CD4-positive, alpha-beta T cell treated with Interleukin-6 for 4 hours (primary cell): ENCODE results near the gene CACNA1H.
"Not testable (repeated sequence)": the region's sequence is repeated elsewhere in the genome, so short reads cannot be mapped to it uniquely, and the experiment has no call there.

ENCODE experiments used
- DNase-seq: peaks from one replicate; pipeline ENCODE4 v3.0.0-alpha.2; 2020; ENCODE audit warnings: mixed read lengths

Gene CACNA1H

GRCh38 chr16:1230471-1231212, 77.7 kb downstream of the CACNA1H start:
- not testable (repeated sequence) for DNase-seq

DNA sequence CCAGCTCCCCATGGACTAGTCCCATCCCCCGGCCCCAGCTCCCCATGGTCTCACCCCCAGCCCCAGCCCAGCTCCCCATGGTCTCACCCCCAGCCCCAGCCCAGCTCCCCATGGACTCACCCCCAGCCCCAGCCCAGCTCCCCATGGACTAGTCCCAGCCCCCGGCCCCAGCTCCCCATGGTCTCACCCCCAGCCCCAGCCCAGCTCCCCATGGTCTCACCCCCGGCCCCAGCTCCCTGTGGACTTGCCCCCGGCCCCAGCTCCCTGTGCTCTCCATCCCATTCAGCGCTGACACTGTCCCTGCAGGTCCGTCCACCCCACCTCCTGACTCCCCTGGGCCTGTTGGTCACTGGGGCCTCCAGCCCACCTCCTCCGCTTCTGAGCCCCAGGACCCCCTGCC, 78.4 kb downstream of the CACNA1H start:
- DNase-seq = not testable (repeated sequence)

- DNase-seq = not testable (repeated sequence)
Observed at GRCh38 chr16:1232049-1232748, 79.3 kb downstream of the CACNA1H start.

- DNase-seq = not testable (repeated sequence)
Observed at GRCh38 chr16:1236659-1237058, 83.8 kb downstream of the CACNA1H start.

GRCh38 chr16:1237990-1238389, 85.1 kb downstream of the CACNA1H start:
- DNase-seq = no peak

GRCh38 chr16:1238909-1239308, 86.0 kb downstream of the CACNA1H start:
- DNase-seq = not testable (repeated sequence)

DNA sequence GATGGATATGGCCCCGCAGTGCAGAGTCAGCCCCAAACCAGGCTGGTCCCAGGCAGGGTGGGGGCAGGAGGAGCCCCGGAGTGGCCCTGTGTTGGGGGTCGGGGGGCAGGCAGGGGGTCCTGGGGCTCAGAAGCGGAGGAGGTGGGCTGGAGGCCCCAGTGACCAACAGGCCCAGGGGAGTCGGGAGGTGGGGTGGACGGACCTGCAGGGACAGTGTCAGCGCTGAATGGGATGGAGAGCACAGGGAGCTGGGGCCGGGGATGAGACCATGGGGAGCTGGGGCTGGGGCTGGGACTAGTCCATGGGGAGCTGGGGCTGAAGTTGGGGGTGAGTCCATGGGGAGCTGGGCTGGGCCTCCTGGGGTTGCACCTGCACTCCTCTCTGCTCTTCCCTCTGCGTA, 86.7 kb downstream of the CACNA1H start:
- not testable (repeated sequence) for DNase-seq

DNA sequence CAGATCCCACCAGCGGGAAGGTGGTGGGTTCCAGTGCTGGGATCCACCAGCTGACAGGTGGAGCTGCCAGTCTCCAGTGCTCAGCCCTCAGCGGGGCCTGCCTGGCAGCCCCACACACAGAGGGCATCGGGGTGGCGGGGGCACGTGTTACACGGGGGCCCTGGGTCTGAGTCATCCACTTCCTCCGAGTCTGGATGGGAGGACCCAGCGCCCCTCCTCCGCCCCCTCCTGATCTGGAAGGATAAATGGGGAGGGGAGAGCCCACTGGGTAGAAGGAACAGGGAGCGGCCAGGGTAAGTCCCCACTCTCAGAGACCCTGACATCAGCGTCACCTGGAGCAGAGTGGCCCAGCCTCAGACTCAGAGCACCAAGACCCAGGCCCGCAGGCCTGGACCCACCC, 87.5 kb downstream of the CACNA1H start, which contains the start of gene TPSAB1:
Gene TPSAB1 (plus strand): TSS at position 270 of the 400 bp plus-strand sequence. CDS start 234 bp downstream, outside the sequence.
- DNase-seq = not testable (repeated sequence)

GRCh38 chr16:1241081-1241480, 88.2 kb downstream of the CACNA1H start:
- DNase-seq = not testable (repeated sequence)

DNA sequence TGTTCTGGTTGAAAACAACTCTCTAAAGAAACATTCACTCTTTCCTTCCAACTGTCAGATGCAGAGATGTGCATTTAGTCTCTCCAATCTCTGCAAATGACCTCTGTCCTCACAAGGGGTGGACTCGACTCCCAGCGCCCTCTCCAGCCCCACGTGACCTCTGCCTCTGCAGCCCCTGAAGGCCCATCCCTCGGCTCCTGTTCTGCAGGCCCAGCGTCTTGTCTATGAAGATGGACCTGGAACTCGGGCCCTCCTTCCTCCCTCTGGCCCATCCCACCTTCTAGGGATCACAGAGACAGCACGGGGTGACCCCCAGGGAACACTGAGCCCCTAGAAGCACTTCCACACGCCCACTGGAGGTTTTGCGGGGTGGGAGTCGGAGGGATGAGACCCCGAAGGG, 90.5 kb downstream of the CACNA1H start:
- not testable (repeated sequence) for DNase-seq

DNA sequence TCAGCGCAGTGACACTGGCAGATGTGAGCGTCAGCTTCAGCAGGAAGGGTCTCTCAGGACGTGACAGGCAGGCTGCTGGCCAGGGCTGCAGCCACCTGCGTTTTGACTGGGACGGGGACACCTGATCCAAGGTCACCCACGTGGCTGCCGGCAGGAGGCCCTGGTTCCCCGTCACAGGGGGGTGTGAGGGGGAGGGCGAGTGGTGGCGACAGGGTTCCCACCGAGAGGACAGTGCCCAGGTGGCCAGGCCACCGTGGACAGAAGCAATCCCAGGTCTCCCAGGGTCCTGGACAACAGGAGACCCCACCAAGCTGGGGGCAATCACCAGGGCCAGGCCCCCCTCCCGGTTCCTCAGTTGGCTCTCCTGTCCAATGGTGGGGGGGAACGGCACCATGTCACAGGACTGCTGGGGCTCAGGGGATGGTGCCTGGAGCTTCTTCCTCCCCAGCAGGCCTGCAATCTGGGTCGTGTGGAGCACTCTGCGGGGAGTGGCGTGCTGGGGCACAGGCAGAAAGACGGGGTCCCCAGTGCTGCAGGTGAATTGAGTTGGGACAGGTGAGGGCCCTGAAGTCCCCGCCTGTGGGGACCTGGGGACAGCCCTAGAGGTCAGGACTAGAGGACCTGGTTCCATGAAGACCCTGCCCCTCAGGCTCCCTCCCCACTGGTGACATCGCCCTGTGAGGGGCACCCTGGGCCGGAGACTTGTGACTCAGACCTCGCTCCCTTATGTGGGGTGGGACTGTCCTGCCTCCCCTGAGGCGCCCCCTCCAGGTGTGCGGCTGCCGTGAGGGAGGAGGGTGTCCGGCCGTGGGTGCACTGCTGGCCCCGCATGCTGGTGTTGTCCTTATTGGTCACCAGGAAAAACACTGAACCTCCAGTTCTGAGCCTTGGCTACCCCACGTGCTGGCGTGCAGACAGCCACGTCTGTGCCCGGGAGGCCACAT, 91.3 kb downstream of the CACNA1H start:
- DNase-seq = not testable (repeated sequence)

GRCh38 chr16:1244881-1245280, 92.0 kb downstream of the CACNA1H start:
- peak; percentile 18 for DNase-seq

- DNase-seq = no peak
Observed at GRCh38 chr16:1245452-1246020, 92.6 kb downstream of the CACNA1H start.

GRCh38 chr16:1247903-1248537, 95.1 kb downstream of the CACNA1H start:
- DNase-seq = not testable (repeated sequence)

DNA sequence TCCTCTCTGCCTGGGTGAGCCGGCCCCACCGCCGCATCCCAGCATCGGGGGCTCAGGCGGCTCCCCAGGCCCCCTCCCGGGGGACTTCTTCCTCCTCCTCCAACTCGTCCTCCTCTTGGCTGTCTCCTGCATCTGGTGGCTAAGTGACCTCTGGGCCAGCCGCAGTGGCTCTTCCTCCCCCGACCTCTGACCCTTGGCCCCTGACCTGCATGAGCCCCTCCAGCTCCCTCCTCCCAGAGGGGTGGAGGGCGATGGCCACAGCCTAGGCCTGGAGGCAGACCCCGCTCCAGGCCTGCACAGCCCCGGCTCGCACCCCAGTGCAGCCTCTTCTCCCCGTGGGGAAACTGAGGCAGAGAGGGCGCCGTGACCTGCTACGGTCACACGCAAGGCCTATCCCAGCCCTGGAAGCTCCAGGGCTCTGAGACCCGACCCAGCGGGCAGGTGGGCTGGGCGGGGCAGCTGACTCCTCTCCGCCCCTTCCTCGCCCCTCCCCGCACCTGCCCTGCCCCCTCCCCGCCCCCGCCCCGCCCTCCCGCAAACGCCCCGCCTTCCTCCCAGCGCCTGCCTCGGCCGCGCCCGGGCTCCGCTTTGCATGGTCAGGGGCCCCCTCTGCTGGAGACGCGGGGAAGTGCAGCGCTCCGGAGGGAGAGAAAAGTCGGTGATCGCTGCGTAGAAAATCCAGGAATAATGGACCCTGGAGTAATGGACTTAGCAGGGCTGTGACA, 96.3 kb downstream of the CACNA1H start:
- not testable (repeated sequence) for DNase-seq

DNA sequence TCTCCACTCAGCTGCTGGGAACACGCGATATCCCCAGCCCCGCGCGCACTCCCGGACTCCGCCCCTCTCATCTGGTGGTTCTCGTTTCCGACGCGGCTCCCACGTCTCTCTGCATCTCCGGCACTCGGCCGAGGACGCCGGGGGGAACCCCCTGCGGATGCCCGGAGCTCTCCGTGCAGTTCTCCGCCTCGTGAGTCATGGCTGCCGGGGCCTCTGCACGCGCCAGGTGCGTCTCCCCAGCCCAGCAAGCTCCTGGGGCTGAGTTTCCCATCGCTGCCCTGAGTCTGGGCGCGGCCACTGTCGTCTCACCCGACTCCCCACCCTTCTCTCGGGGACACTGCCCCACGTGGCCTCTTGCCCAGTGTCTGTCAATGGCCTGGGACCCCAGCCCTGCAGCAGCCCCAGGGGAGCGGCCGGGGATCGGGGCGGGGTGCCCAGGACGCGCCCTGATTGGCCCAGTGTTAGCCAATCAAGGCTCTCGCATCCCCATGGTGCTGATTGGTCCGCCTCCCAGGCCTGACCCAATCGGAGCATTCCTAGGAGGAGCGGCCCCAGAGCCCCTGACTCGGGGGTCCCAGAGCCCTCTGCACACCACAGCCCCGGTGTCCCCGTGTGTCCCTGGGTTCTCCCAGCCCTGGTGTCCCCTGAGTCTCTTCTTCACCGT, 100.9 kb downstream of the CACNA1H start:
- DNase-seq = not testable (repeated sequence)

DNA sequence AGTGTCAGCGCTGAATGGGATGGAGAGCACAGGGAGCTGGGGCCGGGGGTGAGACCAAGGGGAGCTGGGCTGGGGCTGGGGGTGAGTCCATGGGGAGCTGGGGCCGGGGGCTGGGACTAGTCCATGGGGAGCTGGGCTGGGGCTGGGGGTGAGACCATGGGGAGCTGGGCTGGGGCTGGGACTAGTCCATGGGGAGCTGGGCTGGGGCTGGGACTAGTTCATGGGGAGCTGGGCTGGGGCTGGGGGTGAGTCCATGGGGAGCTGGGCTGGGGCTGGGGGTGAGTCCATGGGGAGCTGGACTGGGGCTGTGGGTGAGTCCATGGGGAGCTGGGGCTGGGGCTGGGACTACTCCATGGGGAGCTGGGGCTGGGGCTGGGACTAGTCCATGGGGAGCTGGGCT, 101.9 kb downstream of the CACNA1H start:
- DNase-seq = not testable (repeated sequence)

DNA sequence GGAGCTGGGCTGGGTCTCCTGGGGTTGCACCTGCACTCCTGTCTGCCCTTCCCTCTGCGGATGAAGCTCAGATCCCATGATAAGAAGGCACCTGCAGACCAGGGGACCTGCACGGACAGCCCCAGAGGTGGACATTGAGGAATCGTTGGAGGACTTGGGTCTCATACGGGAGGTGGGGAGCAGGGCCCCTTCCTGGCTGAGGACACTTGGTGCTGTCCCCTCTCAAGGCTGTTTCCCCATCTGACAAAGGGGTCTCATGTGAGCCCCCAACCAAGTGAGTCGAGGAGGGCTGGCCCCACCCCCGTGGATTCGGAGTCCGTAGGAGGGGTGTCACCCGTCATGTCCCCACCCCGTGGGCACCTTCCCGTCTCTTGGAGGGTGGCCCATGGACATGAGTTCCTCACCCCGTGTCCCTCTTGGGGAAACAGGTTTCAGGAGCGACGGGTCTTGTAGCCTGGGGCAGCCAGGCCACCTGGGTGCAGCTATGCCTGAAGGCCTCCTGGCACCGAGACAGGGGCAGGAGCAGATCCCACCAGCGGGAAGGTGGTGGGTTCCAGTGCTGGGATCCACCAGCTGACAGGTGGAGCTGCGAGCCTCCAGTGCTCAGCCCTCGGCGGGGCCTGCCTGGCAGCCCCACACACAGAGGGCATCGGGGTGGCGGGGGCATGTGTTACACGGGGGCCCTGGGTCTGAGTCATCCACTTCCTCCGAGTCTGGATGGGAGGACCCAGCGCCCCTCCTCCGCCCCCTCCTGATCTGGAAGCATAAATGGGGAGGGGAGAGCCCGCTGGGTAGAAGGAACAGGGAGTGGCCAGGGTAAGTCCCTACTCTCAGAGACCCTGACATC, 102.6 kb downstream of the CACNA1H start, which contains the start of gene TPSD1:
Gene TPSD1 (plus strand): TSS at position 794 of the 847 bp plus-strand sequence. CDS start 212 bp downstream, outside the sequence.
- DNase-seq = not testable (repeated sequence)

GRCh38 chr16:1256296-1256873, 103.5 kb downstream of the CACNA1H start:
- not testable (repeated sequence) for DNase-seq
